Fibroblast of lung (primary cell): ENCODE data around the gene INTS4. TPM values are rescaled to one million over a fixed set of nuclear protein-coding genes. Genes with fewer than 3 reads are reported as not detected.

ENCODE experiments used
- DNase-seq, 2 donors: peaks; one replicate each; pipeline versions ENCODE4 v3.0.0 to v3.0.0-alpha.2; 2010; ENCODE audit warnings: low read depth in 2 of 2
- H2AFZ ChIP-seq: 2 replicates; pipeline ENCODE4 v1.5.1; 2012; ENCODE audit warnings: low read length, control low read depth, inconsistent platforms
- H3K27ac ChIP-seq: 2 replicates; pipeline ENCODE4 v1.5.1; 2011; ENCODE audit warnings: low read length, control low read depth; ENCODE audit not compliant: insufficient read depth
- H3K27me3 ChIP-seq: 2 replicates; pipeline ENCODE4 v1.5.1; 2011; ENCODE audit warnings: mild to moderate bottlenecking, low read length; ENCODE audit not compliant: control insufficient read depth, insufficient read depth
- H3K36me3 ChIP-seq: 2 replicates; pipeline ENCODE4 v1.5.1; 2011; ENCODE audit warnings: low read length; ENCODE audit not compliant: control insufficient read depth, insufficient read depth
- H3K4me1 ChIP-seq: 2 replicates; pipeline ENCODE4 v1.5.1; 2011; ENCODE audit warnings: low read length; ENCODE audit not compliant: control insufficient read depth, insufficient read depth; ENCODE audit errors: extremely low read depth
- H3K4me2 ChIP-seq: 2 replicates; pipeline ENCODE4 v1.5.1; 2011; ENCODE audit warnings: low read length, control low read depth; ENCODE audit not compliant: insufficient read depth; ENCODE audit errors: extremely low read depth
- H3K4me3 ChIP-seq, 4 experiments: fragments of 200-600 bp in 1 of 4; sonication (generic) in 1 of 4; replicated peaks in 1 of 4; 2 replicates each; pipeline ENCODE4 v1.5.1; 2011 to 2016; ENCODE audit warnings: low read length in 4 of 4, low read depth in 3 of 4, mild to moderate bottlenecking in 3 of 4, control low read depth in 2 of 4, inconsistent platforms in 1 of 4, mixed read lengths in 1 of 4; ENCODE audit not compliant: insufficient read depth in 1 of 4; ENCODE audit errors: control extremely low read depth in 1 of 4
- H3K79me2 ChIP-seq: 2 replicates; pipeline ENCODE4 v1.5.1; 2012; ENCODE audit warnings: mild to moderate bottlenecking, low read length, inconsistent platforms; ENCODE audit not compliant: control insufficient read depth, insufficient read depth
- H3K9ac ChIP-seq: 2 replicates; pipeline ENCODE4 v1.5.1; 2011; ENCODE audit warnings: mild to moderate bottlenecking, low read length, control low read depth; ENCODE audit not compliant: insufficient read depth
- H3K9me3 ChIP-seq: 2 replicates; pipeline ENCODE4 v1.5.1; 2012; ENCODE audit warnings: low read depth, low read length; ENCODE audit not compliant: control insufficient read depth, insufficient read depth
- H4K20me1 ChIP-seq: 2 replicates; pipeline ENCODE4 v1.5.1; 2011; ENCODE audit warnings: low read length; ENCODE audit not compliant: control insufficient read depth, insufficient read depth; ENCODE audit errors: extremely low read depth
- EZH2 ChIP-seq: IDR thresholded peaks from 2 replicates; pipeline ENCODE4 v1.5.1; 2012; ENCODE audit warnings: low read length, control low read depth, mild to moderate bottlenecking; ENCODE audit errors: missing control alignments
- polyA plus RNA-seq, 2 donors: library from polyadenylated mRNA; depleted of rRNA in 1 of 2; stranded (reverse) in 1 of 2; unstranded in 1 of 2; fragments of >200 nt; gene quantifications; 2 replicates each; pipeline ENCODE4 v1.2.1, GENCODE V29; 2011 to 2012; ENCODE audit warnings: missing spikeins in 1 of 2
- total RNA-seq: library from RNA; depleted of rRNA; stranded (reverse); fragments of >200 nt; gene quantifications from 2 replicates; pipeline ENCODE4 v1.2.1, GENCODE V29; 2014
- TF ChIP-seq, protein P1 (sequence below), 2 donors: IDR thresholded peaks in 1 of 2; conservative IDR thresholded peaks in 1 of 2; 1 replicate in 1 of 2; 2 replicates in 1 of 2; pipeline ENCODE4 v1.5.1; 2011 to 2012; ENCODE audit warnings: low read length in 2 of 2, control low read depth in 1 of 2, inconsistent platforms in 1 of 2, low read depth in 1 of 2, mild to moderate bottlenecking in 1 of 2

INTS4 gene
- total and polyA plus RNA-seq, 2 donors (not counting 1 experiment from before 2014, with no cell fraction given), result 17.2 to 38.6 TPM

- Histone ChIP-seq H3K27me3 (peaks cover 2% of the 10 kb centered on the region), H3K79me2 (no peaks in the 10 kb centered on the region), H3K27ac (no peak overlapping the region), H4K20me1 (no peaks in the 10 kb centered on the region), H3K9ac (no peak overlapping the region), H3K4me1 (no peaks in the 10 kb centered on the region), H3K9me3 (no peaks in the 10 kb centered on the region), H3K36me3 (no peaks in the 10 kb centered on the region), H3K4me2 (no peak overlapping the region), H2AFZ (no peak overlapping the region), H3K4me3 (no peak overlapping the region)
- TF ChIP-seq EZH2, result no peak
- TF ChIP-seq, protein P1, sequence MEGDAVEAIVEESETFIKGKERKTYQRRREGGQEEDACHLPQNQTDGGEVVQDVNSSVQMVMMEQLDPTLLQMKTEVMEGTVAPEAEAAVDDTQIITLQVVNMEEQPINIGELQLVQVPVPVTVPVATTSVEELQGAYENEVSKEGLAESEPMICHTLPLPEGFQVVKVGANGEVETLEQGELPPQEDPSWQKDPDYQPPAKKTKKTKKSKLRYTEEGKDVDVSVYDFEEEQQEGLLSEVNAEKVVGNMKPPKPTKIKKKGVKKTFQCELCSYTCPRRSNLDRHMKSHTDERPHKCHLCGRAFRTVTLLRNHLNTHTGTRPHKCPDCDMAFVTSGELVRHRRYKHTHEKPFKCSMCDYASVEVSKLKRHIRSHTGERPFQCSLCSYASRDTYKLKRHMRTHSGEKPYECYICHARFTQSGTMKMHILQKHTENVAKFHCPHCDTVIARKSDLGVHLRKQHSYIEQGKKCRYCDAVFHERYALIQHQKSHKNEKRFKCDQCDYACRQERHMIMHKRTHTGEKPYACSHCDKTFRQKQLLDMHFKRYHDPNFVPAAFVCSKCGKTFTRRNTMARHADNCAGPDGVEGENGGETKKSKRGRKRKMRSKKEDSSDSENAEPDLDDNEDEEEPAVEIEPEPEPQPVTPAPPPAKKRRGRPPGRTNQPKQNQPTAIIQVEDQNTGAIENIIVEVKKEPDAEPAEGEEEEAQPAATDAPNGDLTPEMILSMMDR (conservative IDR thresholded peaks at IDR 0.05 in 1 of 2, IDR thresholded peaks at IDR 0.05 in 1 of 2; ENCODE audit: low read depth in 1 of 2, low read length in 2 of 2), result peak; percentile 65 to 78
- peak; percentile 70 to 82 for DNase-seq
Observed at GRCh38 chr11:78000193-78000592, 5.7 kb upstream of the INTS4 start.

- TF ChIP-seq EZH2, result no peak
- TF ChIP-seq, protein P1 (conservative IDR thresholded peaks at IDR 0.05 in 1 of 2, IDR thresholded peaks at IDR 0.05 in 1 of 2; ENCODE audit: low read depth in 1 of 2, low read length in 2 of 2), result no peak
- H4K20me1 ChIP-seq, result no peaks in the 10 kb centered on the region
- no peak overlapping the region for H3K9ac ChIP-seq
- no peak for DNase-seq
- no peak overlapping the region for H2AFZ ChIP-seq
- H3K27ac ChIP-seq, result no peak overlapping the region
- H3K4me3 ChIP-seq, result no peak overlapping the region
- H3K27me3 ChIP-seq, result peaks cover 2% of the 10 kb centered on the region
- H3K36me3 ChIP-seq, result no peaks in the 10 kb centered on the region
- no peaks in the 10 kb centered on the region for H3K79me2 ChIP-seq
- peaks cover 3% of the 10 kb centered on the region for H3K4me1 ChIP-seq
- H3K4me2 ChIP-seq, result no peak overlapping the region
- no peaks in the 10 kb centered on the region for H3K9me3 ChIP-seq
Observed at GRCh38 chr11:77999446-78000030, 5.1 kb upstream of the INTS4 start.

DNA sequence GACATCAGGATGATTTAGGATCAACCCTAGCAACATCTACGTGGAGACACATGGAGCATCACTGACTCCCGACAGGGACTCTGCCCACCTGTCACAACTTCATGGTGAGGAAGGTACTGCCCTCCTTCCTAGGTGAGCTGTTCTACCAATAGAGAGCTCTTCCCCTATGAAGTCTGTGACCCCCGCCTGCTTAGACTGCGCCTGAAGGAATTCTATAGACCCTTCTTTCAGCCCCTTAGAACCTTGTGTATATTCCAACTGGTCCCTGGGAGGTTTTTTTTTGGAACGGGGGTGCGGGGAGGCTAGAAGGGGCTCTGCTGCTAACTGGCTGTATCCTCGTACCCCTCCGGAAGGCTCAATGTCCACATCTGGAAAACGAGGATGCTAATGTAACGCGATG lies 566 bp downstream of the INTS4 start:
- no peak for DNase-seq
- Histone ChIP-seq H3K27me3 (no peaks in the 10 kb centered on the region), H3K9me3 (no peaks in the 10 kb centered on the region), H3K36me3 (no peaks in the 10 kb centered on the region), H3K79me2 (peaks cover 19% of the 10 kb centered on the region), H2AFZ (peak overlapping the region; percentile 99), H3K27ac (peak overlapping the region; percentile 72), H3K9ac (peak overlapping the region; percentile 67), H4K20me1 (no peaks in the 10 kb centered on the region), H3K4me2 (peak overlapping the region; percentile 88), H3K4me1 (peaks cover 3% of the 10 kb centered on the region), H3K4me3 (peak overlapping the region; percentile 78 to 100 (median 96))
- TF ChIP-seq, protein P1 (conservative IDR thresholded peaks at IDR 0.05 in 1 of 2, IDR thresholded peaks at IDR 0.05 in 1 of 2; ENCODE audit: low read depth in 1 of 2, low read length in 2 of 2), result no peak
- TF ChIP-seq EZH2, result no peak
